ENCODE results near the gene SPOCK3.

GRCh38 chr4:167084321-167084720, 150.0 kb downstream of the SPOCK3 start:
- TF ChIP-seq TBL1XR1 (IDR thresholded peaks at IDR 0.05; ENCODE audit: borderline replicate concordance, low read length, partially characterized antibody) (no peak), STAT5B (CRISPR knock-in tag; IDR thresholded peaks at IDR 0.05) (no peak), CEBPB (IDR thresholded peaks at IDR 0.05; ENCODE audit: borderline replicate concordance, low read depth, low read length) (no peak), ZSCAN20 (CRISPR knock-in tag; IDR thresholded peaks at IDR 0.05; ENCODE audit: borderline replicate concordance) (no peak), RAD21 (CRISPR knock-in tag; IDR thresholded peaks at IDR 0.05) (no peak), TCF7L2 (IDR thresholded peaks at IDR 0.05; ENCODE audit: low read depth, low read length) (no peak), POLR2A (IDR thresholded peaks at IDR 0.05; ENCODE audit: insufficient read depth in 1 of 2, low read depth in 2 of 2, low read length in 2 of 2) (no peak), BATF2 (CRISPR knock-in tag; IDR thresholded peaks at IDR 0.05) (no peak), MYC (CRISPR knock-in tag; IDR thresholded peaks at IDR 0.05; ENCODE audit: borderline replicate concordance) (no peak), ZNF546 (CRISPR knock-in tag; conservative IDR thresholded peaks at IDR 0.05) (no peak), GMEB2 (CRISPR knock-in tag; IDR thresholded peaks at IDR 0.05; ENCODE audit: low read depth) (no peak), ZBTB43 (CRISPR knock-in tag; conservative IDR thresholded peaks at IDR 0.05) (no peak)
